KMS-11 (cell line): ENCODE data around the gene PHOSPHO2.
"Not testable (repeated sequence)": the region's sequence is repeated elsewhere in the genome, so short reads cannot be mapped to it uniquely, and the experiment has no call there.

Experiments used
- H2AFZ ChIP-seq: fragments of 200-600 bp; sonication (generic); 2 replicates; pipeline ENCODE4 v1.6.1; 2016; ENCODE audit warnings: antibody characterized with exemption, mixed run types, low read depth
- H3K27ac ChIP-seq: fragments of 200-600 bp; sonication (generic); 2 replicates; pipeline ENCODE4 v1.6.1; 2016; ENCODE audit warnings: mild to moderate bottlenecking, mixed run types
- H3K27me3 ChIP-seq: fragments of 200-600 bp; sonication (generic); 2 replicates; pipeline ENCODE4 v1.6.1; 2017; ENCODE audit warnings: mild to moderate bottlenecking, low read depth, mixed run types, moderate library complexity; ENCODE audit not compliant: insufficient read depth
- H3K36me3 ChIP-seq: fragments of 200-600 bp; sonication (generic); 2 replicates; pipeline ENCODE4 v1.6.1; 2017; ENCODE audit warnings: mild to moderate bottlenecking, mixed run types; ENCODE audit not compliant: insufficient read depth
- H3K4me1 ChIP-seq: fragments of 200-600 bp; sonication (generic); 2 replicates; pipeline ENCODE4 v1.6.1; 2016; ENCODE audit warnings: mild to moderate bottlenecking, low read depth, mixed run types; ENCODE audit not compliant: poor library complexity, severe bottlenecking
- H3K4me2 ChIP-seq: fragments of 200-600 bp; sonication (generic); 2 replicates; pipeline ENCODE4 v1.7.0; 2016; ENCODE audit warnings: mild to moderate bottlenecking, mixed run types
- H3K4me3 ChIP-seq: fragments of 200-600 bp; sonication (generic); IDR thresholded peaks from 2 replicates; pipeline ENCODE4 v1.6.1; 2017; ENCODE audit warnings: low read depth, low read length, mixed read lengths; ENCODE audit not compliant: insufficient read depth
- H3K79me2 ChIP-seq: fragments of 200-600 bp; sonication (generic); 2 replicates; pipeline ENCODE4 v1.6.1; 2016; ENCODE audit warnings: low read depth, mixed run types; ENCODE audit not compliant: insufficient read depth
- H3K9ac ChIP-seq: fragments of 200-600 bp; sonication (generic); 2 replicates; pipeline ENCODE4 v1.6.1; 2016; ENCODE audit warnings: mild to moderate bottlenecking, mixed run types
- H4K20me1 ChIP-seq: fragments of 200-600 bp; sonication (generic); 2 replicates; pipeline ENCODE4 v1.6.1; 2016; ENCODE audit warnings: mild to moderate bottlenecking, mixed run types; ENCODE audit not compliant: insufficient read depth
- CTCF ChIP-seq: fragments of 200-600 bp; sonication (generic); conservative IDR thresholded peaks from 2 replicates; pipeline ENCODE4 v1.6.1; 2017; ENCODE audit warnings: low read depth, mild to moderate bottlenecking, antibody characterized with exemption, low read length, moderate library complexity, mixed read lengths

The PHOSPHO2 gene

GRCh38 chr2:169683054-169683424 lies 11.2 kb upstream of the PHOSPHO2 start:
- Histone ChIP-seq H3K9ac (no peak overlapping the region), H3K27me3 (no peaks in the 10 kb centered on the region), H3K79me2 (no peaks in the 10 kb centered on the region), H3K4me1 (no peaks in the 10 kb centered on the region), H3K4me3 (no peak overlapping the region), H3K4me2 (no peak overlapping the region), H3K27ac (no peak overlapping the region), H3K36me3 (no peaks in the 10 kb centered on the region), H2AFZ (no peak overlapping the region), H4K20me1 (no peaks in the 10 kb centered on the region)
- no peak for TF ChIP-seq CTCF

GRCh38 chr2:169683425-169684134 lies 10.7 kb upstream of the PHOSPHO2 start:
- no peaks in the 10 kb centered on the region for H3K36me3 ChIP-seq

GRCh38 chr2:169684135-169684565 lies 10.1 kb upstream of the PHOSPHO2 start:
- H4K20me1 ChIP-seq, result no peaks in the 10 kb centered on the region
- no peaks in the 10 kb centered on the region for H3K4me1 ChIP-seq
- TF ChIP-seq CTCF, result no peak
- H3K79me2 ChIP-seq, result no peaks in the 10 kb centered on the region
- no peak overlapping the region for H2AFZ ChIP-seq
- no peaks in the 10 kb centered on the region for H3K36me3 ChIP-seq
- no peak overlapping the region for H3K27ac ChIP-seq
- no peak overlapping the region for H3K9ac ChIP-seq
- no peak overlapping the region for H3K4me2 ChIP-seq
- H3K4me3 ChIP-seq, result no peak overlapping the region
- no peaks in the 10 kb centered on the region for H3K27me3 ChIP-seq

More at GRCh38 chr2:169683425-169684134, 10.7 kb upstream of the PHOSPHO2 start:
- no peak for TF ChIP-seq CTCF
- Histone ChIP-seq H4K20me1 (no peaks in the 10 kb centered on the region), H3K9ac (no peak overlapping the region), H3K4me1 (no peaks in the 10 kb centered on the region), H2AFZ (no peak overlapping the region), H3K4me2 (no peak overlapping the region), H3K79me2 (no peaks in the 10 kb centered on the region), H3K4me3 (no peak overlapping the region), H3K27me3 (no peaks in the 10 kb centered on the region), H3K27ac (no peak overlapping the region)

- H3K79me2 ChIP-seq, H3K4me1 ChIP-seq, H3K27me3 ChIP-seq, H3K4me3 ChIP-seq, H3K36me3 ChIP-seq, H4K20me1 ChIP-seq, H3K9ac ChIP-seq, H3K27ac ChIP-seq, H2AFZ ChIP-seq, H3K4me2 ChIP-seq: not testable (repeated sequence)
Observed at GRCh38 chr2:169684712-169685111, 9.6 kb upstream of the PHOSPHO2 start.

GRCh38 chr2:169686825-169687224 lies 7.4 kb upstream of the PHOSPHO2 start:
- H3K27ac ChIP-seq, H3K79me2 ChIP-seq, H3K36me3 ChIP-seq, H3K9ac ChIP-seq, H2AFZ ChIP-seq, H3K27me3 ChIP-seq, H4K20me1 ChIP-seq, H3K4me3 ChIP-seq, H3K4me1 ChIP-seq, H3K4me2 ChIP-seq: not testable (repeated sequence)

- H3K36me3 ChIP-seq, H3K4me2 ChIP-seq, H2AFZ ChIP-seq, H3K4me1 ChIP-seq, H3K79me2 ChIP-seq, H4K20me1 ChIP-seq, H3K9ac ChIP-seq, H3K27ac ChIP-seq, H3K4me3 ChIP-seq, H3K27me3 ChIP-seq: not testable (repeated sequence)
Observed at GRCh38 chr2:169687943-169688342, 6.3 kb upstream of the PHOSPHO2 start.
